Heart left ventricle (tissue), 16 donors: Measurements from ENCODE around the gene SRBD1. TPM values are rescaled to one million over a fixed set of nuclear protein-coding genes. Genes with fewer than 3 reads are reported as not detected.

ENCODE experiments used
- ATAC-seq, 4 donors: fragments of 200-7000 bp; cut with Tn5 transposase; one replicate each; pipeline ENCODE4 v1.9.1; 2020 to 2022; ENCODE audit warnings: moderate library complexity in 4 of 4, mild to moderate bottlenecking in 3 of 4, moderate number of reproducible peaks in 1 of 4
- DNase-seq, 5 donors: peaks; one replicate each; pipeline ENCODE4 v3.0.0-alpha.2; 2020
- H3K27ac ChIP-seq, 12 donors: fragments of 200-600 bp; sonication (generic) in 4 of 12; one replicate each; pipeline versions ENCODE4 v1.5.0 to v1.8.0; 2016 to 2022; ENCODE audit warnings: mild to moderate bottlenecking in 2 of 12
- H3K27me3 ChIP-seq, 9 donors: fragments of 200-600 bp; sonication (generic) in 2 of 9; one replicate each; pipeline versions ENCODE4 v1.5.1 to v1.8.0; 2016 to 2022; ENCODE audit warnings: mild to moderate bottlenecking in 3 of 9
- H3K36me3 ChIP-seq, 9 donors: fragments of 200-600 bp; sonication (generic) in 2 of 9; one replicate each; pipeline versions ENCODE4 v1.5.0 to v1.8.0; 2018 to 2022; ENCODE audit warnings: mild to moderate bottlenecking in 2 of 9
- H3K4me1 ChIP-seq, 12 donors: fragments of 200-600 bp; sonication (generic) in 4 of 12; one replicate each; pipeline versions ENCODE4 v1.5.0 to v1.8.0; 2016 to 2022; ENCODE audit warnings: mild to moderate bottlenecking in 3 of 12
- H3K4me3 ChIP-seq, 12 donors: fragments of 200-600 bp; sonication (generic) in 4 of 12; one replicate each; pipeline versions ENCODE4 v1.5.0 to v1.8.0; 2017 to 2022; ENCODE audit warnings: mild to moderate bottlenecking in 9 of 12, moderate library complexity in 4 of 12
- H3K9me3 ChIP-seq, 12 donors: fragments of 200-600 bp; sonication (generic) in 4 of 12; one replicate each; pipeline versions ENCODE4 v1.5.0 to v1.8.0; 2016 to 2022; ENCODE audit warnings: mild to moderate bottlenecking in 1 of 12
- POLR2A ChIP-seq, 2 donors: fragments of 450-650 bp; IDR thresholded peaks; one replicate each; pipeline ENCODE4 v1.6.1; 2017; ENCODE audit warnings: antibody characterized with exemption in 2 of 2, mild to moderate bottlenecking in 2 of 2, moderate library complexity in 2 of 2
- WGBS, 4 donors: extraction: QIAGEN DNeasy Blood & Tissue Kit in 2 of 4; methylation state at CpG; one replicate each; pipeline versions ENCODE4 v1.1.5 to v1.1.7; 2013 to 2018; 5-methylcytosine and 5-hydroxymethylcytosine counted together
- intact Hi-C, 10 donors: fragments of 100-400 bp; cut with DNase I; formaldehyde crosslinking; loops; one replicate each; pipeline versions ENCODE4 v1.11.1 to v1.14.2; 2022
- polyA plus RNA-seq, 2 donors: library from polyadenylated mRNA; stranded (reverse); fragments of 200-250 nt; gene quantifications; one replicate each; pipeline ENCODE4 v1.2.3, GENCODE V29; 2013
- total RNA-seq, 9 donors: library from RNA; depleted of rRNA in 2 of 9; stranded (reverse); fragments of >200 nt in 2 of 9; fragmentation: NEBNext Ultra II Directional in 3 of 9; extraction: Animal tissue kit (Norgen Biotek cat#: 25700) in 3 of 9; gene quantifications; one replicate each; pipeline versions ENCODE4 v1.1.0 to v1.2.4, GENCODE V29; 2016 to 2023
- TF ChIP-seq, protein P1 (sequence below), 12 donors: fragments of 200-600 bp; sonication (generic) in 4 of 12; IDR thresholded peaks; one replicate each; pipeline versions ENCODE4 v1.5.0 to v1.8.0; 2018 to 2022; ENCODE audit warnings: antibody characterized with exemption in 12 of 12, mild to moderate bottlenecking in 5 of 12
- donor health status: ischemic (EF 13 %, LVEDD 7.1; RV severe dilation, severe dysfunction).
- donor health status: healthy with polysubstance abuse.
- donor health status: DM: no; HTN: yes; CAD: no.
- donor health status: DM: no; HTN: no; CAD: no.
- donor health status: ischemic (EF 25% LVEDD 6.9; RV normal size, moderate dysfunction).
- donor health status: ischemic (EF 25% LVEDD 5.7; RV mildly dilated, moderate dysfunction).
- donor health status: healthy.
- donor health status: DM: yes; HTN: yes; CAD: no.
- donor health status: ischemic (EF 35%, LVEDD 5.7; RV mildly dilated, moderate dysfunction).
- donor health status: nonischemic (EF 11% LVEDD 7.7; RV severe dilation, severe dysfunction).
- donor health status: DM: yes; HTN: yes; CAD: no.
- donor health status: PGD.
- donor health status: ischemic (EF 29% LVEDD 5.4; RV normal size, mild dysfunction).
- donor health status: nonischemic (EF 23%, LVEDD 6.1; RV moderate dilation, normal function).

SRBD1 gene
- total and polyA plus RNA-seq, 11 donors = 3.0 to 16.9 (median 10.2) TPM

DNA sequence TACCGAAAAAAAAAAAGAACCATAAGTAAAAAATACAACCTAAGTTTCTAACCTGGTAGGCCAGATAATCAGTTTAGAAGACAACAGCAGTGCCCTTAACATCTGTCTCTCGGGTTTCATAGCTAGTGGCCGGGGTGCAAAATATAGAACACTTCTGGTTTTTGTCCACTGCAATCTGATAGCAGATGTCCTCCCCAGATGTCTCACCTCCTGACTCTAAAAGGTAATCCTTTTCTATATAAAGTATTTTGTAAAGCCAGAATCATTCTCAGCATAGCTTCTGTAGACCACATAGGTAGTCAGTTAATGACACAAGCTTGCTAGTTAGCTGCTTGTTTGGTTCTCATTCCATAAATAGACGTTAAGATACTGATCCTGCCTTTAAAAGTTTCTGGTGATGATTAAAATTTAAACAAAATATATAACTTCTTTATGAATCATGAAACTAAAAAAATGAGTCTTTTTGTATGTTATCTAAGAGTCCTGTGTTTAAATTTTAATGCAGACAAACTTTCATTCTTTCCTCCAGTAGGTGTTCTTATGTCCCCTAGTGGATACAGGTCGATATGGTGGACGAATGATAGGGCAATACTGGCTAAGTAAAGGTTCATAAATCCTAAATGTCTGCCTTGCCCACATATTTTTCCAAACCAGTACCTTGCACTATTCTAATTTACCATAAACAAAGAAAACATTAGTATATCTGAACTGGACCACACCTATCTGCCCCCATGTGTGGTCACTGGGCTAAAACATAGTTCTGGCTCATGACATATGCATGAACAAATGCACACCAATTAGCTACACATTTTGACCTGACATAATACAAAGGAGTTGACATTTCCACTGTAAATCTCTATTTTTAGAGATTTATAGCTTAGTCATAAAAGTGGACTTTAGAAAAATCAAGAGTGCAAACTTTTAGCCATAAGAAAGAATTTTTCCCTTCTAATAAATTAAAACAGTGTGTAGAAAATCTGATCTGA lies 171.0 kb downstream of the SRBD1 start:
- Histone ChIP-seq H3K4me3 (no peak overlapping the region), H3K27me3 (no peaks in the 10 kb centered on the region), H3K9me3 (peaks cover 0 to 6% (median 0%) of the 10 kb centered on the region in 12 donors), H3K36me3 (no peaks in the 10 kb centered on the region), H3K4me1 (peaks cover 0 to 3% (median 0%) of the 10 kb centered on the region in 12 donors), H3K27ac (no peak overlapping the region)
- intact Hi-C loops = no loop called here
- TF ChIP-seq, protein P1, sequence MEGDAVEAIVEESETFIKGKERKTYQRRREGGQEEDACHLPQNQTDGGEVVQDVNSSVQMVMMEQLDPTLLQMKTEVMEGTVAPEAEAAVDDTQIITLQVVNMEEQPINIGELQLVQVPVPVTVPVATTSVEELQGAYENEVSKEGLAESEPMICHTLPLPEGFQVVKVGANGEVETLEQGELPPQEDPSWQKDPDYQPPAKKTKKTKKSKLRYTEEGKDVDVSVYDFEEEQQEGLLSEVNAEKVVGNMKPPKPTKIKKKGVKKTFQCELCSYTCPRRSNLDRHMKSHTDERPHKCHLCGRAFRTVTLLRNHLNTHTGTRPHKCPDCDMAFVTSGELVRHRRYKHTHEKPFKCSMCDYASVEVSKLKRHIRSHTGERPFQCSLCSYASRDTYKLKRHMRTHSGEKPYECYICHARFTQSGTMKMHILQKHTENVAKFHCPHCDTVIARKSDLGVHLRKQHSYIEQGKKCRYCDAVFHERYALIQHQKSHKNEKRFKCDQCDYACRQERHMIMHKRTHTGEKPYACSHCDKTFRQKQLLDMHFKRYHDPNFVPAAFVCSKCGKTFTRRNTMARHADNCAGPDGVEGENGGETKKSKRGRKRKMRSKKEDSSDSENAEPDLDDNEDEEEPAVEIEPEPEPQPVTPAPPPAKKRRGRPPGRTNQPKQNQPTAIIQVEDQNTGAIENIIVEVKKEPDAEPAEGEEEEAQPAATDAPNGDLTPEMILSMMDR (IDR thresholded peaks at IDR 0.05) = no peak
- TF ChIP-seq POLR2A (IDR thresholded peaks at IDR 0.05) = no peak
- ATAC-seq (no peak), DNase-seq (no peak)
- WGBS, 4 donors = 91 to 93% (median 92%) methylated on average over 6 of the region's 6 CpGs

DNA sequence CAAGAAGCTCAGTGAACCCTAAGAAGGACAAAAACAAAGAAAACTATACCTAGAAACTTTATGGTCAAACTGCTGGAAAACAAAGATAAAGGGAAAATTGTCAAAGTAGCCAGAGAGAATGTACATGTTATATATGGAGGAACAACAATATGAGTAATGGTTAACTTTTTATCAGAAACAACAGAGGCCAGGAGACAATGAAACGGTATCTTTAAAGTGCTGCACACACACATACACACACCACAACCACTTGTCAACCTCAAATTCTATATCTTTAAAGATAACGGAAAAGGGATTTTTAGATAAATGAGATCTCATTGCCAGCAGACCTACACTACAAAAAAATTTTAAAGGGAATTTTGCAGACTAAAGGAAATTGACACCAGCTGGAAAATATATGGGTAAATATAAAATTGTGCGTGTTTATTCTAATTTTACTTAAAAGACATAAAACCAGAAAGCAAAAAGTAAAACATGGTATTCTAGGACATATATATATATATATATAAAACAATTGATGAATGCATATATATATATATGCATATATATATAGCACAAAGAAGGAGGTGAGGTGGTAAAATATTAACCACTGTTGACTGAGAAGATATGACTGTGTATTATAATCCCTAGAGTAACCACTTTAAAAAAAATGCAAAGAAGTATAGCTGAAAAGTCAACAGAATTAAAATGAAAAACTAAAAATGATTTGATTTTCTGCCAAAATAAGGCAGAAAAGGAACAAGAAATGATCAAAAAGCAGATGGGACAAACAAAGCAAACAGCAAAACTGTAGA lies 172.0 kb downstream of the SRBD1 start:
- TF ChIP-seq, protein P1 (IDR thresholded peaks at IDR 0.05) = no peak
- TF ChIP-seq POLR2A (IDR thresholded peaks at IDR 0.05) = no peak
- intact Hi-C loops = no loop called here
- Histone ChIP-seq H3K9me3 (peaks cover 0 to 6% (median 0%) of the 10 kb centered on the region in 12 donors), H3K36me3 (no peaks in the 10 kb centered on the region), H3K4me1 (no peaks in the 10 kb centered on the region), H3K27me3 (no peaks in the 10 kb centered on the region), H3K27ac (no peak overlapping the region), H3K4me3 (no peak overlapping the region)
- no peak for DNase-seq
- no peak for ATAC-seq
- 87 to 90% (median 88%) methylated on average over 3 of the region's 3 CpGs for WGBS, 4 donors

DNA sequence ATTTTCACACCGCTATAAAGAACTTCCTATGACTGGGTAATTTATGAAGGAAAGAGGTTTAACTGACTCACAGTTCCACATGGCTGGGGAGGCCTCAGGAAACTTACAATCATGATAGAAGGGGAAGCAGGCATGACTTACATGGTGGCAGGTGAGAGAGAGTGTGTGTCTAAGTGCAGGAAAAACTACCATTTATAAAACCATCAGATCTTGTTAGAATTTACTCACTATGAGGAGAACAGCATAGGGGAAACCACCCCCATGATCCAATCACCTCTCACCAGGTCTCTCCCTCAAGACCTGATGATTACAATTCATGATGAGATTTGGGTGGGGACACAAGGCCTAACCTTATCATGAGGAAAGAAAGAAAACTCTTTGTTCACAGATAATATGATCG lies 174.6 kb downstream of the SRBD1 start:
- 72 to 95% (median 82%) methylated on average over 2 of the region's 2 CpGs for WGBS, 4 donors
- DNase-seq (no peak), ATAC-seq (no peak)
- Histone ChIP-seq H3K36me3 (no peaks in the 10 kb centered on the region), H3K4me1 (no peaks in the 10 kb centered on the region), H3K9me3 (peaks cover 0 to 6% (median 0%) of the 10 kb centered on the region in 12 donors), H3K27me3 (no peaks in the 10 kb centered on the region), H3K4me3 (no peak overlapping the region), H3K27ac (no peak overlapping the region)
- intact Hi-C loops = no loop called here
- TF ChIP-seq, protein P1 (IDR thresholded peaks at IDR 0.05) = no peak
- no peak for TF ChIP-seq POLR2A (IDR thresholded peaks at IDR 0.05)

DNA sequence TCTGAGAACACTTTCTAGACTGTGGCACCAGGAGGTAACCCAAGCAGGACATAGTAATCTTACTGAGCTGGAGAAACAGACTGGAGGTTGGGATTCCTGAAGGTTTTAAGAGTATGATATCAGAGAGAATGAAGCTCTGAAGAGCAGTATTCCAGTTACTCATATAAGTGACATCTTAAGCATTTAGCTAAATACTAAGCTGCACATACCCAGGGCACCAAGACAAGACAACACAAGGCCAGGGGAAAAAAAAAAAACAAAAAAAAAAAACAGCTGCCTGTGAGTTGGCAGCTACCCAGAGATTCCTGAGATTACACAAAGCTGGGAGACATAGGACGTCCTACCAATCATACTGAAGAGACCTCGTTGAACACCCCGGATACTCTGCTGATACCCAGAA lies 175.8 kb downstream of the SRBD1 start:
- Histone ChIP-seq H3K27ac (no peak overlapping the region), H3K36me3 (no peaks in the 10 kb centered on the region), H3K4me3 (no peak overlapping the region), H3K4me1 (no peaks in the 10 kb centered on the region), H3K27me3 (no peaks in the 10 kb centered on the region), H3K9me3 (peaks cover 0 to 10% (median 0%) of the 10 kb centered on the region in 12 donors)
- DNase-seq (no peak), ATAC-seq (no peak)
- no peak for TF ChIP-seq POLR2A (IDR thresholded peaks at IDR 0.05)
- TF ChIP-seq, protein P1 (IDR thresholded peaks at IDR 0.05) = no peak
- WGBS, 4 donors = 49 to 55% (median 54%) methylated on average over 3 of the region's 3 CpGs
- intact Hi-C loops = no loop called here
